Right kidney (tissue), 1 donor: ENCODE measurements around the gene NAALADL2.
"Not testable (repeated sequence)": the region's sequence is repeated elsewhere in the genome, so short reads cannot be mapped to it uniquely, and the experiment has no call there.

Experiments used
- DNase-seq: peaks from one replicate; pipeline ENCODE4 v3.0.0-alpha.2; 2016

Gene NAALADL2

DNA sequence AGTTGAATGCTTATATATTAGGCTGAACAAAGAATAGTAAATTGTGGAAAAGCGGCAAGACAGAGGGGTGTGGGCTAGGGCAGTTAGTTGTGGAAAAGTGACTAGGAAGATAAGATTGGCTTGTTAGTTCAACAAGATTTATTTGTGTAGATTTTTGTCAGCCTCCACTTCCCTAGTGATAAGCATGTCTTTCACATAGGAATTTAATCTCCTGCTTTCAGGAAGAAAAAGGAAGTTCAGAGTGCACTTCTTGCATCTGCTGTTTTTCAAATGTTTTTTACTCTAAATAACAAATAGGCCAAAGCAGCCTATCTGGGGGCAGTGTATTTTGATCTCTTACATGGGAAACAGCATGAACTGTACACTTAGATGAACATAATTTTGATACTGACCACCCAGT lies 919.9 kb downstream of the NAALADL2 start:
- no peak for DNase-seq

DNA sequence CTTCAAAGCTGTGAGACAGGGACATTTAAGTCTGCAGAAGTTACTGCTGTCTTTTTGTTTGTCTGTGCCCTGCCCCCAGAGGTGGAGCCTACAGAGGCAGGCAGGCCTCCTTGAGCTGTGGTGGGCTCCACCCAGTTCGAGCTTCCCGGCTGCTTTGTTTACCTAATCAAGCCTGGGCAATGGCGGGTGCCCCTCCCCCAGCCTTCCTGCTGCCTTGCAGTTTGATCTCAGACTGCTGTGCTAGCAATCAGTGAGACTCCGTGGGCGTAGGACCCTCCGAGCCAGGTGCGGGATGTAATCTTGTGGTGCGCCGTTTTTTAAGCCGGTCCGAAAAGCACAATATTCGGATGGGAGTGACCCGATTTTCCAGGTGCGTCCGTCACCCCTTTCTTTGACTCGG lies 928.0 kb downstream of the NAALADL2 start:
- not testable (repeated sequence) for DNase-seq

DNA sequence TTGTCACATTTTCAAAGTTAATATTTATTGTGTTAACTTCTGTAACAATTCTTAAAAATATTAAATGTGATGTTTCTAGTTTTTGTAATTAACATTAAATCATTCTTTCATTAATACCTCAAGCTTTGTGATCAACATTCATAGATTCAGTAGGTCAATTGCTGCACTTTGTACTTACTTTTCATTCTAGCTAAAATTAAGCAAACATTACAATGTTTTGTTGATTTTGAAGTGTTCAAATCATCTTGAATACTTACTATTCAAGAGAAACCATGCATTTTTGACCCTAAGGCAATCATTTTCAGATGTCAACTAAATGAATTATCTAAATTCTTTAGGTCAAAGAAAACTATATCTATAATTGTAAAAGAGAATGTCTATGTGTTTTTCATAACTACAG lies 933.1 kb downstream of the NAALADL2 start:
- no peak for DNase-seq

DNA sequence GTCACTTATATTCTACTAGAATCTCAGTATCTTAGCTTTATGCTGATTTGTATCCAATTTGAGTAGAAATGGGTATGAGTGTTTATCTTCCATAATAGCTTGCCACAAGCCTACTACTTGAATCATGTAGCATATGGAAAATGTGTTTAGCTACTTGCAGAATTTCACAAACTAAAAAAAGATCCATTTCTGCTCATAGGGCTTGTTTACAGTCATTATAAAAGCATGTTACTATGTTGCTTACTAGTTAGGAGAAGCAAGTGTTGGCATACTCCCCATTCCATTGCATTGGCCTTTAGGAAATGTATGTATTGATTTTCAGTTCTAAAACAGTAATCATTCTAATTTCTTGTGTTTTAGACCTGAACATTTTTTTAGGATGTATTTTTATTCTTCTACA lies 939.2 kb downstream of the NAALADL2 start:
- no peak for DNase-seq

DNA sequence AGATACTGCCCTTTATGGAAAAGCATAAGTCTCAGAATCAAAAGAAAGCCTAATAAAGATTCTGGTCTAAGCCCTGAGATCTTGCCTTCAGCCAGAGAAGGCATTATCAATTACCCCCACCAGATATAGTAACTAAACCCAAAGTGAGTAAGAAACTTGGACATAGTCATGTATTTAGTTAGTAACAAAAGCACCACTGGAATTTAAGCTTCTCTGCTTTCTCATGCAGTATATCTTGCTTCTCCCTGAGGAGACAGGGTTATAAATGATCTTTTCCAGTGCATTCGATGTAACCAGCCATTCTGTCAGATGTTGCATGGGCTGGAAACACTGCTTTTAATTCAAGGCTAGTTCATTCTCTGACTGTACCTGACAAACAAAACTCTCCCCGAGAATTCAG lies 946.7 kb downstream of the NAALADL2 start:
- no peak for DNase-seq

DNA sequence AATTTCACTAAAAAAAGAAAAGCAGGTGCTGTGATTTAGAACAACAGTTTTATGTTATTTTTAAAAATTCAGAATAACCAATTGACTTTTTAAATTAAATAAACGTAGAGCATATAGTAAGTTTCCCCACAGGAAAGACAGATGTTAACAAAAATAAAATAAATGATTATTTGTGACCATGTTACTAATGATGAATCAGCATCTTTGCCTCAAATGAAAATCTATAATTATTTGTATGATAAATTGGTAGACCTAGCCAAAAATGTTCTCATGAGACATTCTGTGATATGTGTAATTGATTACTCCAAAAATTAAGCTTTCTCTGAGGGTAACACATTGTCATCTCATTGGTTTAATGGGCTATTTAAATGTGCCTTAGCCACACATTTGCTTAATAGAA lies 948.0 kb downstream of the NAALADL2 start:
- DNase-seq: no peak

DNA sequence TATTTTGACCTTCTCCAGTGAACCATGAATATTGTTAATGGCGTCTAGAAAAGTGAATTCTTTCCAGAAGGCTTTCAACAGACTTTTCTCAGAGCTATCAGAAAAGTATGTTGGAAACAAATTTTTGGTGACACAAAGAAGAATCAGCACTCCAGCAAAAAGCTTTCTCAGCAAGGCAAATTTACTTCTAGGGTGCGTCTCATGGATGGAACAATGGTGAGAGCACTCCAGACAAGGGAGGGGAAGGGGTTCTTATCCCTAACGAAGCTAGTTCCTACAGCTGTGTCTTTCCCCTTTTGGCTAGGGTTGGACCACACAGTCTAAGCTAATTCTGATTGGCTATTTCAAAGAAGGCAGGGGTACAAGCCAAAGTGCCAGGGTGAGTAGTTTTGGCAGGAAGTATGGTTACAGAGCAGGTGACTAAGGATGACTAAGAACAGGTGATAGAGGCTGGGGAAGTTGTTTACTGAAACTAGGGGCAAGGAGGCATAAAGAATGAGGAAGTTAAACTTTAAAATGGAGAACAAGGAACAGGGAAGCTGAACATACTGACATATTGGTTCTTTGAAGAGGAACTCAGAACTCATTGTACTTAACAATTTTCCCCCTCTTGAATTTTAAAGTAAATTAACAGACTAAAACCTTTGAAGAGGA lies 959.8 kb downstream of the NAALADL2 start:
- DNase-seq: no peak

DNA sequence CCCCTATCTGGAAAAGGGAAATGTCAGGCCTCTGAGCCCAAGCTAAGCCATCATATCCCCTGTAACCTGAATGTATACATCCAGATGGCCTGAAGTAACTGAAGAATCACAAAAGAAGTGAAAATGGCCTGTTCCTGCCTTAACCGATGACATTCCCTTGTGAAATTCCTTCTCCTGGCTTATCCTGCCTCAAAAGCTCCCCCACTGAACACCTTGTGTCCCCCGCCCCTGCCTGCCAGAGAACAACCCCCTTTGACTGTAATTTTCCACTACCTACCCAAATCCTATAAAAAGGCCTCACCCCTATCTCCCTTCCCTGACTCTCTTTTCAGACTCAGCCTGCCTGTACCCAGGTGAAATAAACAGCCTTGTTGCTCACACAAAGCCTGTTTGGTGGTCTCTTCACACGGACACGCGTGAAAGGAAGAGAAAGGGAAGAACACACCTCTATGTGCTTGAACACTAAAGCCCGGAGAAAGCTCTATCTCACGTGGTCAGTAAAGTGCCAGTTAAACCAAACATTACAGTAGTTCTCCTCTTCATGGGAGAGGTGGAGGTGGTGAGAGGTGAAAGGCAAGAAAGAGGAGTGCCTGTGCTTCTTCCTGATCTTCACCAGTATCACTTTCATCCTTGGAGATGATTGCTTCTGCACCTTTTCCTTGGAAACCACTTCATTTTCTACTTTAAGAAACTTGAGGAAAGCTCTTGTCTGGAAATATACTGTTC lies 963.8 kb downstream of the NAALADL2 start:
- DNase-seq: not testable (repeated sequence)

DNA sequence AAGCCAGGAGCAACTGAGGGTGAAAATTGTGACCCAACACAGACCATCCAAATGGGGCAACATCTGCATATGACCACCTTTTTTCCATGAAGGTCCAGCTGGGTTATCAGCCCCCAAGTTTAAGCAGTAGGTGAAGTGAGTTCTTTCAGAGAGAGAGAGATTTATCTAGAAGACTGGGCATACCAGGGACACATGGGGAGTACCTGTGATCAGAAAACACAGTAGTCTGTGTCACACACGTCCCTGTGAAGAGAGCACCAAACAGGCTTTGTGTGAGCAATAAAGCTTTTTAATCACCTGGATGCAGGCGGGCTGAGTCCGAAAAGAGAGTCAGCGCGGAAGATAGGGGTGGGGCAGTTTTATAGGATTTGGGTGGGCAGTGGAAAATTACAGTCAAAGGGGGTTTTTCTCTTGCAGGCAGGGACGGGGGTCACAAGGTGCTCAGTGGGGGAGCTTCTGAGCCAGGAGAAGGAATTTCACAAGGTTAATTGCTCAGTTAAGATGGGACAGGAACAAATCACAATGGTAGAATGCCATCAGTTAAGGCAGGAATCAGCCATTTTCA lies 966.0 kb downstream of the NAALADL2 start:
- DNase-seq: not testable (repeated sequence)

DNA sequence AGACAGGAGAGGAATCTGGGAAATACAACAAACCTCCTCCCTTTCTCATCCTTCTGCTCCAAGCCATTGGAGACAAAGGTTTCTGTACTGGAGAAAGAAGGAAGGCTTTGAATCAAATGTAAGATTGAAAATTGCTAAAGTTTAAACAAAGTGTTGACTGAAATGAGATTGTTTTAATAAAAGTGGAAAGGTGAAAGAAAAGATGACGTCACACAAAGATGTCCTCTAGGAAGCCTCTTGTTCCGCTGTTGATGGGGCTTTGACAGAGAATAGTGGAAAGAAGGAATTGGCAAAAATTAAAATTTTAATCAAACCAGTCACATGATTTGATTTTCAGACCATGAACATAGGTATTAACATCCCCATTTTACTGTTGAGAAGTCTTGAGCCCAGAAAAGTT lies 967.6 kb downstream of the NAALADL2 start:
- DNase-seq: no peak

DNA sequence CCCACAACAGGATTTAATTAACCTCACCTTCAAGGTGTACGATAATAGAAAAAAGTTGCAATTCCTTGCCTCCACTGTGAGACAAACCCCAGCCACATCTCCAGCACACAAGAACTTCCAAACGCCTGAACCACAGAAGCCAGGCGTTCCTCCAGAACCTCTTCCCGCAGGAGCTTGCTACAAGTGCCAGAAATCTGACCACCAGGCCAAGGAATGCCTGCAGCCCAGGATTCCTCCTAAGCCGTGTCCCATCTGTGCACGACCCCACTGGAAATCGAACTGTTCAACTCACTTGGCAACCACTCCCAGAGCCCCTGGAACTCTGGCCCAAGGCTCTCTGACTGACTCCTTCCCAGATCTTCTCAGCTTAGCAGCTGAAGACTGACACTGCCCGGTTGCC lies 970.7 kb downstream of the NAALADL2 start:
- not testable (repeated sequence) for DNase-seq

DNA sequence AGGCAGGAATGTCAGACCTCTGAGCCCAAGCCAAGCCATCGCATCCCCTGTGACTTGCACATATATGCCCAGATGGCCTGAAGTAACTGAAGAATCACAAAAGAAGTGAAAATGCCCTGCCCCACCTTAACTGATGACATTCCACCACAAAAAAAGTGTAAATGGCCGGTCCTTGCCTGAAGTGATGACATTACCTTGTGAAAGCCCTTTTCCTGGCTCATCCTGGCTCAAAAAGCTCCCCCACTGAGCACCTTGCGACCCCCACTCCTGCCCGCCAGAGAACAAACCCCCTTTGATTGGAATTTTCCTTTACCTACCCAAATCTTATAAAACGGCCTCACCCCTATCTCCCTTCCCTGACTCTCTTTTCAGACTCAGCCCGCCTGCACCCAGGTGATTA lies 976.6 kb downstream of the NAALADL2 start:
- DNase-seq: not testable (repeated sequence)

DNA sequence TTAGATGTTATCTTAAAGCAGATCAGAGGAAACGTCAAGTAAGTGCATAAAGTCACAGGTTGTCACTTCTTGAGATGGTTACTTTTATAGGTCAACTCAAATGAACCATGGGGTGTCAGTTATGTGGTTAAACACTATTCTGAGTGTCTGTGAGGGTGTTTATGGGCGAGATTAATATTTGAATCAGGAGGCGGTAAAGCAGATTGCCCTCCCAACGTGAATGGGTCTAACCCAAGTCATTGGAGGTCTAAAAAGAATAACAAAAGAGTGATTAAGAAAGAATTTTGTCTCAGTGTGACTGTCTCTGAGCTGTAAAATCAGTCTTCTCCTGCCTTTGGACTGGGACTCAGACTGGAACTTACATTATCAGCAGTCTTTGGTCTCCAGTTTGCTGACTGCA lies 977.5 kb downstream of the NAALADL2 start:
- no peak for DNase-seq

DNA sequence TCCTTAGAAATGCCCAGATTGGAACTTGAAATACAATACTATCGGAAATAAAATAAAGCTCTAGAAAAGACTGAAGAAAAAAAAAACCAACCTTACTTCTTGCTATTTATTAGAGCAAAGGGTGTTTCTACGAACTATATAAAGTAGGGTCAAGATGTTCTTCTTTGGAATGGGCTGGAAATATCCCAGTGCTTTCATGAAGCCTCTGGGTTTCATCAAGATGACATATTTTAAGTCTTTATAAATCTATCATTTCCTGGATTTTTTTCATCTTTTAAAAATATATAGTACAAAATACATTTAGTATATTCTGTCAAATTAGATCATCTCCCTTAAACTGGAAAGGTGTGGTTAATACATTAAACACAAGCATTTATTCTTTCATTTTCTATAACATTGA lies 978.8 kb downstream of the NAALADL2 start:
- DNase-seq: no peak

DNA sequence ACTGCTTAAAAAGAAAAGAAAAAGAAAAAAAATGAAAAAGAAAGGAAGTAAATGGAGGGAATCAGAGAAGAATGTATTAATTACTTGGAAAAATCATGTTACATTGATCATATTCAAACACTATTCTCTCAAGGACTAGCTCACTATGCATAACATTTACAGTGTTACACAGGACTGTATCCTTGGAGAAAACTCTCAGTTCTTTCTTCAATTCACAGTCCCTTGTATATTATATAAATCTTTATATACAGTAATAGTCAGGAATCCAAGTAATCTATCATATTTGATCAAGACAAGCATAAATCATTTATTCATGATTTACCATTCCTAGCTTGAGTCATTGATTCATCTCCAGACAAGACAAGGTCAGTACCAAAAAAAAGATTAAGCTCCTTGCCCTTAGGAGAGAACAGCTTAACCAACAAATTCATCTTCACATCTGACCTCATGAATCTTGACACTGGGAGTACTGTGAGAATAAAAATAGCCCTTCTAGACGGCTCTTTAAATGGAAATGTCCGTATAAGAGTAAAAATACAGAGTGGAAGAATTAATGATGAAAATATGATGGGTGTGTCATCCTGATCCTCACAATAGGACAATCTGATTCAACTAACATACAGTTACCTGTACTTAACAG lies 980.4 kb downstream of the NAALADL2 start:
- no peak for DNase-seq

DNA sequence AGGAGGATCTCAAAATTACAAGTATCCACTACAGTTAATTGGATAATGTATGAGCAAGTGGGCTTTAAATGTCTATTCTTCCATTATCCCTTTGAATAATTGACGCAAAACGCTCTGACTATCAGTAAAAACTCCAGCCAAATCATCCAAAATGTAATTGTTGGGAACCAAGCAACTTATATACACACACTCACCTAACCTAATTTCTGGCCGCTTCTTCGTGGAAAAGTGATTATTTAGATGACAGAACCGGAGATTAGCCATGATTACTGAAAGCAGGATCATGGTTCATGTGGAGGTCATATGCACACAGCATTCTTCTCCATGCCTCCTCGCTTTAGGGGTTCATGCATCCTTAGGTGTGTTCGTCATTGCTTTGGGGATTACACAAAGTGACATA lies 992.4 kb downstream of the NAALADL2 start:
- DNase-seq: no peak

DNA sequence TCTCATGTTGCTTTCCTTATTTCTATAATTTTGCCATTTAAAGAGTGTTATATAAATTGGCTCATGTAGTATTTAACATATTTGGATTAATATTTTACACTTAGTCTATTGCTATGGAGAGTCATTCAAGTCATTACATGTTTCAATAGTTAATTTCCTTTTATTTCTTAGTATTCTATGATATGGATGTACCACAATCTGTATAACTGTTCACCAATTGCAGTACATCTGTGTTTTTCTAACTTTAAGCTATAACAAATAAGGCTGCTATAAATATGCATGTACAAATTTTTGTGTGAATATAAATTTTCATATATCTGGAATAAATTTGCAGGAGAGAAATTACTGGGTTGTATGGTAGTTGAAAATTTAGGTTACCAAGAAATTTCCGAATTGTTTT lies 993.4 kb downstream of the NAALADL2 start:
- DNase-seq: no peak

DNA sequence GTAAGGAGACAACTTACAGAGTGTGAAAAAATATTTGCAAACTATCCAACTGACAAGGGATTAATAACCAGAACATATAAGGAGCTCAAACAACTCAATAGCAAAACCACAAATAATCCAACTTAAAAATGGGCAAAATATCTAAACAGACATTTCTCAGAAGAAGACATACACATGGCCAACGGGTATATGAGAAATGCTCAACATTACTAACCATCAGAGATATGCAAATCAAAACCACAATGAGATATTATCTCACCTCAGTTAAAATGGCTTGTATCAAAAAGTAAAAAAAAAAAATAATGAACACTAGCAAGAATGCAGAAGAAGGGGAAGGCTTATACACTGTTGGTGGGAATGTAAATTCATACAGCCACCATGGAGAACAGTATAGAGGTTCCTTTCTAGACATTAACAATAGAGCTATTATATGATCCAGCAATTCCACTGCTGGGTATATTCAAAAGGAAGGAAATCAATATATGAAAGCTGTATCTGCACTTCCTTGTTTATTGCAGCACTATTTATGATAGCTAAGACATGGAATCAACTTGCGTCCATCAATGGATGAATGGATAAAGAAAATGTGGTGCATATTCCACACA lies 998.6 kb downstream of the NAALADL2 start:
- DNase-seq: no peak
